GM12878 (cell line): ENCODE results near the gene VAV2. TPM values are rescaled to one million over a fixed set of nuclear protein-coding genes. Genes with fewer than 3 reads are reported as not detected.

Experiments
- ATAC-seq: fragments of 200-7000 bp; cut with Tn5 transposase; 3 replicates; pipeline ENCODE4 v1.9.1; 2020; ENCODE audit warnings: mild to moderate bottlenecking, moderate library complexity
- BruUV-seq: library from RNA; stranded (reverse); fragments of 400-500 nt; replicated peaks from 2 replicates; lab custom pipeline; 2021; lab: Mats Ljungman, UMichigan
- CTCF ChIA-PET: fragments of 300-600 bp; sonication (Branson Sonifier 250); formaldehyde crosslinking; extraction: SDS; loops from one replicate; lab custom pipeline; 2021; ENCODE audit warnings: inconsistent platforms; lab: Yijun Ruan, JAX
- POLR2A ChIA-PET: fragments of 350-600 bp; formaldehyde crosslinking; extraction: SDS; loops from one replicate; lab custom pipeline; 2021; ENCODE audit warnings: inconsistent platforms; lab: Charles Lee
- RAD21 ChIA-PET: fragments of 300-600 bp; sonication (Branson Sonifier 250); formaldehyde crosslinking; loops from one replicate; lab custom pipeline; 2023; ENCODE audit warnings: antibody characterized with exemption; ENCODE audit not compliant: unreplicated experiment; lab: Charles Lee
- SMC1A ChIA-PET: fragments of 300-600 bp; sonication (Branson Sonifier 250); formaldehyde crosslinking; loops from one replicate; lab custom pipeline; 2023; ENCODE audit not compliant: unreplicated experiment, uncharacterized antibody; lab: Charles Lee
- DNase-seq: peaks from one replicate; pipeline ENCODE4 v3.0.0-alpha.2; 2011; ENCODE audit warnings: low read depth, low spot score
- FAIRE-seq: peaks from 3 replicates; lab custom pipeline; 2011; peaks lifted over from hg19 to GRCh38; lab: Jason Lieb, UNC
- H2AFZ ChIP-seq: 2 replicates; pipeline ENCODE4 v1.6.0; 2011; ENCODE audit warnings: low read depth, low read length, control low read depth; ENCODE audit not compliant: control insufficient read depth
- H3K27ac ChIP-seq: 2 replicates; pipeline ENCODE4 v1.5.1; 2011; ENCODE audit warnings: control low read depth; ENCODE audit not compliant: control insufficient read depth, insufficient read depth
- H3K27me3 ChIP-seq, 2 experiments: replicated peaks in 1 of 2; 2 replicates each; pipeline versions ENCODE4 v1.6.0 to v1.6.1; 2011; ENCODE audit warnings: low read length in 1 of 2; ENCODE audit not compliant: control insufficient read depth in 2 of 2, insufficient read depth in 2 of 2
- H3K36me3 ChIP-seq, 2 experiments: 2 replicates each; pipeline ENCODE4 v1.5.1; 2011; ENCODE audit warnings: low read length in 1 of 2; ENCODE audit not compliant: control insufficient read depth in 2 of 2, insufficient read depth in 2 of 2
- H3K4me1 ChIP-seq: 2 replicates; pipeline ENCODE4 v1.6.1; 2011; ENCODE audit warnings: mild to moderate bottlenecking, low read length, moderate library complexity, mixed read lengths; ENCODE audit not compliant: control insufficient read depth, insufficient read depth
- H3K4me2 ChIP-seq: 2 replicates; pipeline ENCODE4 v1.6.0; 2011; ENCODE audit warnings: control low read depth; ENCODE audit not compliant: control insufficient read depth, insufficient read depth
- H3K4me3 ChIP-seq: fragments of 200-600 bp; sonication (generic); 2 replicates; pipeline ENCODE4 v1.5.1; 2016
- H3K79me2 ChIP-seq: 2 replicates; pipeline ENCODE4 v1.6.0; 2011; ENCODE audit warnings: low read length; ENCODE audit not compliant: control insufficient read depth, insufficient read depth
- H3K9ac ChIP-seq: 2 replicates; pipeline ENCODE4 v1.8.0; 2011; ENCODE audit warnings: low read length, control low read depth, mixed read lengths; ENCODE audit not compliant: control insufficient read depth, insufficient read depth
- H3K9me3 ChIP-seq: replicated peaks from 3 replicates; pipeline ENCODE4 v1.5.1; 2011; ENCODE audit warnings: mild to moderate bottlenecking, low read length; ENCODE audit not compliant: control insufficient read depth, insufficient read depth
- H4K20me1 ChIP-seq: 2 replicates; pipeline ENCODE4 v1.6.0; 2011; ENCODE audit not compliant: control insufficient read depth, insufficient read depth
- HDAC6 ChIP-seq: fragments of 200-600 bp; sonication (generic); IDR thresholded peaks from one replicate; pipeline ENCODE4 v1.8.0; 2017; ENCODE audit warnings: antibody characterized with exemption; ENCODE audit not compliant: unreplicated experiment
- NFYA ChIP-seq: IDR thresholded peaks from 2 replicates; pipeline ENCODE4 v1.6.1; 2011; ENCODE audit warnings: low read depth, mild to moderate bottlenecking, low read length, improper control_type of control experiment, borderline replicate concordance
- PAX5 ChIP-seq: IDR thresholded peaks from 2 replicates; pipeline ENCODE4 v1.6.1; 2011; ENCODE audit warnings: low read depth, low read length, borderline replicate concordance
- SPI1 ChIP-seq: IDR thresholded peaks from 2 replicates; pipeline ENCODE4 v1.6.1; 2011; ENCODE audit warnings: low read depth, mild to moderate bottlenecking, low read length, moderate library complexity, borderline replicate concordance; ENCODE audit not compliant: insufficient read depth
- SRF ChIP-seq, 2 experiments: IDR thresholded peaks; 2 replicates each; pipeline ENCODE4 v1.6.1; 2011; ENCODE audit warnings: low read depth in 2 of 2, low read length in 2 of 2, mild to moderate bottlenecking in 1 of 2, moderate library complexity in 1 of 2
- USF1 ChIP-seq: IDR thresholded peaks from 2 replicates; pipeline ENCODE4 v1.6.1; 2011; ENCODE audit warnings: borderline replicate concordance, low read depth, mild to moderate bottlenecking, moderate library complexity, mixed read lengths, low read length; ENCODE audit not compliant: insufficient read depth; ENCODE audit errors: extremely low read length
- YY1 ChIP-seq: IDR thresholded peaks from 2 replicates; pipeline ENCODE4 v1.6.1; 2011; ENCODE audit warnings: low read depth, mild to moderate bottlenecking, low read length
- WGBS: methylation state at CpG from one replicate; pipeline ENCODE4 v1.1.6; 2016; ENCODE audit warnings: low lambda C conversion rate; ENCODE audit not compliant: insufficient replicate concordance, insufficient coverage; ENCODE audit errors: missing lambda C conversion rate; 5-methylcytosine and 5-hydroxymethylcytosine counted together
- in situ Hi-C: fragments of 300-500 bp; cut with MboI; formaldehyde crosslinking; loops from 9 replicates; pipeline ENCODE4 v1.14.3; 2018; ENCODE audit warnings: mixed read lengths
- intact Hi-C: fragments of 100-400 bp; cut with micrococcal nuclease; formaldehyde crosslinking; loops from one replicate; pipeline ENCODE4 v1.14.2; 2022; ENCODE audit not compliant: unreplicated experiment
- polyA plus RNA-seq, 11 experiments: library from polyadenylated mRNA; depleted of rRNA in 4 of 11; unstranded in 6 of 11; stranded (reverse) in 5 of 11; fragments of >200 nt; fragmentation: Nextera tagmentation in 4 of 11; fragmentation: Illumina TruSeq in 1 of 11; extraction: Ambion mirVana in 4 of 11; extraction: Trizol in 1 of 11; gene quantifications; 1 replicate in 1 of 11; 2 replicates in 10 of 11; pipeline versions ENCODE4 v1.2.1 to v1.2.3, GENCODE V29; 2011 to 2016; ENCODE audit warnings: inconsistent platforms in 2 of 11, missing spikeins in 2 of 11, low read depth in 1 of 11
- total RNA-seq, 4 experiments: library from RNA; depleted of rRNA in 3 of 4; stranded (reverse); fragments of >200 nt in 3 of 4; fragmentation: Illumina TruSeq in 1 of 4; extraction: Trizol in 1 of 4; gene quantifications; 2 replicates each; pipeline versions ENCODE4 v1.2.1 to v1.2.3, GENCODE V29; 2013 to 2021
- TF ChIP-seq, protein P1 (sequence below): fragments of 450-650 bp; IDR thresholded peaks from 2 replicates; pipeline ENCODE4 v1.6.1; 2017; ENCODE audit warnings: mild to moderate bottlenecking, low read depth, inconsistent platforms; ENCODE audit not compliant: poor library complexity, severe bottlenecking
- TF ChIP-seq, protein P2 (sequence below): IDR thresholded peaks from 2 replicates; pipeline ENCODE4 v1.6.1; 2012; ENCODE audit warnings: low read depth, low read length, improper control_type of control experiment
- TF ChIP-seq, protein P3 (sequence below): fragments of 450-650 bp; formaldehyde crosslinking; IDR thresholded peaks from 2 replicates; pipeline ENCODE4 v1.4.0; 2022; ENCODE audit warnings: mild to moderate bottlenecking, moderate library complexity

The VAV2 gene
- total and polyA plus RNA-seq, 10 of the 15 experiments (the other 5 are each of a cell fraction or from before 2014, with no cell fraction given), result 0.13 to 43.9 (median 16.9) TPM

DNA sequence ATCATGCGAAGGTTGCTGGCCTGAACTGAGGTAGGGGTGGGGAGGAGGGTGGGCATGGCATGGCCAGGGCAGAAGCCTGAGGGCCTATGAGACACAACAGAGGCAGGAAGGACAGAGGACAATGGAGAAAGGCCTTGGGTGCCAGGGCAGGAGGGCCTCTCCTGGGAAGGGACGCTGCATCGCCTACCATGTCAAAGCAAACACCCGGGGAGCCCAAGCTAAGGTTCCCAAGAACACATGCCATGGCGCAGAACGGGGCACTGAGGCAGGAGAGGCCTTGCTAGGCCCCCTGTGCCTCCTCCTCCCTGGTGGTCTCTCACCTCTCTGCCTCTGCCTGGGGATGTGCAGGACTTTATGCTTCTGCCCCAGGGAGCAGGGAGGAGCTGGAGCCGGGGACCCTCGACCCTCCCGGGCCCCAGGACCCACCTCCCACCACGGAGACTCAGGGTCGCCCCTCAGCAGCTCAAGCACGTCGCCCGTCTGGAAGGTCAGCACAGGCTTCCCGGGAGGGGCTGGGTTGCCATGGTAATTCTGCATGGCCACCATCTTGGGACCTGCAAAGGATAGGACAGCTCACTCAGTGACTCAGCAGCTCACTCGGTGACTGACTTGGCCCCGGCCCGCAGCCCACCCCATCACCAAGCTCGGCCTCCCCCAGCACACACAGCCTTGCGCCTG, 213.6 kb downstream of the VAV2 start:
- ChIA-PET SMC1A (no interaction called here), POLR2A (no interaction called here), RAD21 (interaction anchor here (0.6 kb wide), 1 partner anchor 20 kb away, joined by 3 read pairs; no protein-coding TSS in a partner anchor), CTCF (interaction anchor here (6.8 kb wide), 1 partner anchor 216 kb away, joined by 177 read pairs; no protein-coding TSS in a partner anchor)
- H3K79me2 ChIP-seq, result no peaks in the 10 kb centered on the region
- H3K9me3 ChIP-seq, result peaks cover 5% of the 10 kb centered on the region; the same call in 1 of the 3 replicates
- 96% methylated on average over 20 of the region's 20 CpGs for WGBS
- BruUV-seq, result no TSS peak
- no peak overlapping the region for H3K4me2 ChIP-seq
- intact Hi-C loops (no loop called here), in situ Hi-C loops (no loop called here)
- H3K36me3 ChIP-seq, result peaks cover 9 to 36% of the 10 kb centered on the region in 2 experiments; a peak in 3 of 4 replicates
- H3K4me1 ChIP-seq, result no peaks in the 10 kb centered on the region
- DNase-seq (no peak), ATAC-seq (no peak), FAIRE-seq (no peak)
- H3K27me3 ChIP-seq, result no peaks in the 10 kb centered on the region
- H4K20me1 ChIP-seq, result no peaks in the 10 kb centered on the region
- H3K9ac ChIP-seq, result no peak overlapping the region
- H3K4me3 ChIP-seq, result no peak overlapping the region
- H3K27ac ChIP-seq, result no peak overlapping the region
- TF ChIP-seq YY1 (no peak), SPI1 (no peak), USF1 (no peak), PAX5 (no peak), HDAC6 (no peak), SRF (IDR thresholded peaks at IDR 0.05; ENCODE audit: low read depth in 2 of 2, low read length in 2 of 2) (no peak), NFYA (no peak)
- TF ChIP-seq, protein P1, sequence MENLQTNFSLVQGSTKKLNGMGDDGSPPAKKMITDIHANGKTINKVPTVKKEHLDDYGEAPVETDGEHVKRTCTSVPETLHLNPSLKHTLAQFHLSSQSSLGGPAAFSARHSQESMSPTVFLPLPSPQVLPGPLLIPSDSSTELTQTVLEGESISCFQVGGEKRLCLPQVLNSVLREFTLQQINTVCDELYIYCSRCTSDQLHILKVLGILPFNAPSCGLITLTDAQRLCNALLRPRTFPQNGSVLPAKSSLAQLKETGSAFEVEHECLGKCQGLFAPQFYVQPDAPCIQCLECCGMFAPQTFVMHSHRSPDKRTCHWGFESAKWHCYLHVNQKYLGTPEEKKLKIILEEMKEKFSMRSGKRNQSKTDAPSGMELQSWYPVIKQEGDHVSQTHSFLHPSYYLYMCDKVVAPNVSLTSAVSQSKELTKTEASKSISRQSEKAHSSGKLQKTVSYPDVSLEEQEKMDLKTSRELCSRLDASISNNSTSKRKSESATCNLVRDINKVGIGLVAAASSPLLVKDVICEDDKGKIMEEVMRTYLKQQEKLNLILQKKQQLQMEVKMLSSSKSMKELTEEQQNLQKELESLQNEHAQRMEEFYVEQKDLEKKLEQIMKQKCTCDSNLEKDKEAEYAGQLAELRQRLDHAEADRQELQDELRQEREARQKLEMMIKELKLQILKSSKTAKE, result no peak
- TF ChIP-seq, protein P2, sequence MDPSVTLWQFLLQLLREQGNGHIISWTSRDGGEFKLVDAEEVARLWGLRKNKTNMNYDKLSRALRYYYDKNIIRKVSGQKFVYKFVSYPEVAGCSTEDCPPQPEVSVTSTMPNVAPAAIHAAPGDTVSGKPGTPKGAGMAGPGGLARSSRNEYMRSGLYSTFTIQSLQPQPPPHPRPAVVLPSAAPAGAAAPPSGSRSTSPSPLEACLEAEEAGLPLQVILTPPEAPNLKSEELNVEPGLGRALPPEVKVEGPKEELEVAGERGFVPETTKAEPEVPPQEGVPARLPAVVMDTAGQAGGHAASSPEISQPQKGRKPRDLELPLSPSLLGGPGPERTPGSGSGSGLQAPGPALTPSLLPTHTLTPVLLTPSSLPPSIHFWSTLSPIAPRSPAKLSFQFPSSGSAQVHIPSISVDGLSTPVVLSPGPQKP, result no peak
- TF ChIP-seq, protein P3, sequence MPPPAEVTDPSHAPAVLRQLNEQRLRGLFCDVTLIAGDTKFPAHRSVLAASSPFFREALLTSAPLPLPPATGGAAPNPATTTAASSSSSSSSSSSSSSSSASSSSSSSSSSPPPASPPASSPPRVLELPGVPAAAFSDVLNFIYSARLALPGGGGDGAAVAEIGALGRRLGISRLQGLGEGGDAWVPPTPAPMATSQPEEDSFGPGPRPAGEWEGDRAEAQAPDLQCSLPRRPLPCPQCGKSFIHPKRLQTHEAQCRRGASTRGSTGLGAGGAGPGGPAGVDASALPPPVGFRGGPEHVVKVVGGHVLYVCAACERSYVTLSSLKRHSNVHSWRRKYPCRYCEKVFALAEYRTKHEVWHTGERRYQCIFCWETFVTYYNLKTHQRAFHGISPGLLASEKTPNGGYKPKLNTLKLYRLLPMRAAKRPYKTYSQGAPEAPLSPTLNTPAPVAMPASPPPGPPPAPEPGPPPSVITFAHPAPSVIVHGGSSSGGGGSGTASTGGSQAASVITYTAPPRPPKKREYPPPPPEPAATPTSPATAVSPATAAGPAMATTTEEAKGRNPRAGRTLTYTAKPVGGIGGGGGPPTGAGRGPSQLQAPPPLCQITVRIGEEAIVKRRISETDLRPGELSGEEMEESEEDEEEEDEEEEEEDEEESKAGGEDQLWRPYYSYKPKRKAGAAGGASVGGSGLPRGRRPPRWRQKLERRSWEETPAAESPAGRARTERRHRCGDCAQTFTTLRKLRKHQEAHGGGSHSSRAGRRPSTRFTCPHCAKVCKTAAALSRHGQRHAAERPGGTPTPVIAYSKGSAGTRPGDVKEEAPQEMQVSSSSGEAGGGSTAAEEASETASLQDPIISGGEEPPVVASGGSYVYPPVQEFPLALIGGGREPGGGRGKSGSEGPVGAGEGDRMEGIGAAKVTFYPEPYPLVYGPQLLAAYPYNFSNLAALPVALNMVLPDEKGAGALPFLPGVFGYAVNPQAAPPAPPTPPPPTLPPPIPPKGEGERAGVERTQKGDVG (CRISPR knock-in tag), result no peak
- no peak overlapping the region for H2AFZ ChIP-seq
